Nephron (organoid): Measurements from ENCODE around the gene C14orf180.
A peak's percentile ranks its signal among the peaks of the same experiment; 100 is the strongest.

Experiments
- H3K27ac Mint-ChIP-seq, 3 experiments: 2 replicates each; pipeline ENCODE4 v1.8.0; 2020; ENCODE audit warnings: mixed read lengths in 3 of 3, mild to moderate bottlenecking in 2 of 3, moderate library complexity in 1 of 3
- H3K27me3 Mint-ChIP-seq: 2 replicates; pipeline ENCODE4 v1.8.0; 2021; ENCODE audit warnings: low read depth, mild to moderate bottlenecking, moderate library complexity, mixed read lengths
- H3K36me3 Mint-ChIP-seq: 2 replicates; pipeline ENCODE4 v1.8.0; 2020; ENCODE audit warnings: low read depth, mixed read lengths
- H3K4me1 Mint-ChIP-seq: 2 replicates; pipeline ENCODE4 v1.8.0; 2020; ENCODE audit warnings: mixed read lengths
- H3K4me3 Mint-ChIP-seq, 3 experiments: 2 replicates each; pipeline ENCODE4 v1.8.0; 2020; ENCODE audit warnings: mild to moderate bottlenecking in 3 of 3, mixed read lengths in 3 of 3, moderate library complexity in 2 of 3
- H3K9me3 Mint-ChIP-seq: 2 replicates; pipeline ENCODE4 v1.8.0; 2020; ENCODE audit warnings: mixed read lengths
- TF ChIP-seq, protein P1 (sequence below), 3 experiments: fragments of 200-600 bp; sonication (generic); IDR thresholded peaks; one replicate each; pipeline ENCODE4 v1.5.0; 2021; ENCODE audit warnings: antibody characterized with exemption in 3 of 3; ENCODE audit not compliant: unreplicated experiment in 3 of 3

C14orf180 gene

DNA sequence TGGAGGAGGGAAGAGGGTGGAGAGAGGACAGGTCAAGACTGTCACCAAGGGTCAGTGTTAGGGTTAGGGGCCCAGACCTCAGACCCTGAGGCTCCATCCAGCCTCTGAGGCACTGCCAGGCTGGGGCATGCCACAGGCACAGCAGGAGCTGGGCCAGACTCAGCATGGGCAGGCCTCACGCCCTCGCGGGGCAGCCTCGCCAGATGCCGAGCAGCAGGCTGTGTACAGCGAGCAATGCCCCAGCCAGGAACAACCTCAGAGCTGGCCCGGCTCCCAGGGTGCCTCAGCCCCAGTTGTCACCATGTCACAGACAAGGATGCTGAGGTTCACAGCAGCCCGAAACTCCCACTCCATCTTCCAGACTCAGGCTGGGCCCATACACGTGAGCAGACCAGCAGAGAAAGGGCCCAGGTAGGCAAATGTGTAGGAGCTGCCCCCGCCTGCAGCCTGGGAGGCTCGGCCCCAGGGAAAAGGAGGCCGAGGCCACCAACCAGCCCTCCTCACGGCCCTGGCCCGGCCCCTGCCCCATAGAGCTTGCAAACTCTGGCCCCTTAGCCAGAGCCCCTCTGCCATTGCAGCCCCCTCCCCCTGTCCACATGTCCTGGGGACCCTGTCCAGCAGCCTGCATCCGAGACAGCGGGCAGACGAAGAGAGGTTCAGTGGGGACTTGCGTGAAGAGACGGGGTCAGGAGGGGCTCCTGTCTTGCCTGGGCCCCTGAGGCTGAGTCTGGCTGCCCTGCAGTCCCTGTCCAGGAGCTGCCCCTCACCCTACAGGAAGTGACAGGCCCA, 7.5 kb downstream of the C14orf180 start:
- Mint-ChIP-seq H3K4me1 (peaks cover 37% of the 10 kb centered on the region), H3K27ac (no peak overlapping the region), H3K9me3 (no peaks in the 10 kb centered on the region), H3K27me3 (peaks cover 5% of the 10 kb centered on the region), H3K36me3 (no peaks in the 10 kb centered on the region), H3K4me3 (no peak overlapping the region)
- TF ChIP-seq, protein P1, sequence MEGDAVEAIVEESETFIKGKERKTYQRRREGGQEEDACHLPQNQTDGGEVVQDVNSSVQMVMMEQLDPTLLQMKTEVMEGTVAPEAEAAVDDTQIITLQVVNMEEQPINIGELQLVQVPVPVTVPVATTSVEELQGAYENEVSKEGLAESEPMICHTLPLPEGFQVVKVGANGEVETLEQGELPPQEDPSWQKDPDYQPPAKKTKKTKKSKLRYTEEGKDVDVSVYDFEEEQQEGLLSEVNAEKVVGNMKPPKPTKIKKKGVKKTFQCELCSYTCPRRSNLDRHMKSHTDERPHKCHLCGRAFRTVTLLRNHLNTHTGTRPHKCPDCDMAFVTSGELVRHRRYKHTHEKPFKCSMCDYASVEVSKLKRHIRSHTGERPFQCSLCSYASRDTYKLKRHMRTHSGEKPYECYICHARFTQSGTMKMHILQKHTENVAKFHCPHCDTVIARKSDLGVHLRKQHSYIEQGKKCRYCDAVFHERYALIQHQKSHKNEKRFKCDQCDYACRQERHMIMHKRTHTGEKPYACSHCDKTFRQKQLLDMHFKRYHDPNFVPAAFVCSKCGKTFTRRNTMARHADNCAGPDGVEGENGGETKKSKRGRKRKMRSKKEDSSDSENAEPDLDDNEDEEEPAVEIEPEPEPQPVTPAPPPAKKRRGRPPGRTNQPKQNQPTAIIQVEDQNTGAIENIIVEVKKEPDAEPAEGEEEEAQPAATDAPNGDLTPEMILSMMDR (IDR thresholded peaks at IDR 0.05; ENCODE audit: unreplicated experiment in 3 of 3), result no peak

DNA sequence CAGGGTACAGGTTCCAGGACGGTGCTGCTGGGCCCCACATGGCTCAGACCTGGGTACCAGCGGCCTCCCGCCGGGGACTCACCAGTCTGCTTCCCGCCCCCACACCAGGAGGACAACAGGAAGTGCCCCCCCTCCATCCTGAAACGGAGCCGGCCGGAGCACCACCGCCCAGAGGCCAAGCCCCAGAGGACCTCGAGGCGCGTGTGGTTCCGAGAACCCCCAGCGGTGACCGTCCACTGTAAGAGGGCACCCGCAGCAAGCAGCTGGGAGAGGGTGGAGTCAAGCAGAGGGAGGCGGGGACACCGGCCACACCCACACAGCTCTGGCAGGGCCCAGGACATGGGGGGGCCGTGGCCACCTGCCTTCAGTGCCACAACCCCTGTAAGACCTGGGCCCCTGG, 8.1 kb downstream of the C14orf180 start:
- peaks cover 36% of the 10 kb centered on the region for H3K4me1 Mint-ChIP-seq
- no peaks in the 10 kb centered on the region for H3K36me3 Mint-ChIP-seq
- no peaks in the 10 kb centered on the region for H3K9me3 Mint-ChIP-seq
- H3K27me3 Mint-ChIP-seq, result peaks cover 5% of the 10 kb centered on the region
- no peak overlapping the region for H3K4me3 Mint-ChIP-seq
- H3K27ac Mint-ChIP-seq, result no peak overlapping the region
- TF ChIP-seq, protein P1 (IDR thresholded peaks at IDR 0.05; ENCODE audit: unreplicated experiment in 3 of 3), result no peak

DNA sequence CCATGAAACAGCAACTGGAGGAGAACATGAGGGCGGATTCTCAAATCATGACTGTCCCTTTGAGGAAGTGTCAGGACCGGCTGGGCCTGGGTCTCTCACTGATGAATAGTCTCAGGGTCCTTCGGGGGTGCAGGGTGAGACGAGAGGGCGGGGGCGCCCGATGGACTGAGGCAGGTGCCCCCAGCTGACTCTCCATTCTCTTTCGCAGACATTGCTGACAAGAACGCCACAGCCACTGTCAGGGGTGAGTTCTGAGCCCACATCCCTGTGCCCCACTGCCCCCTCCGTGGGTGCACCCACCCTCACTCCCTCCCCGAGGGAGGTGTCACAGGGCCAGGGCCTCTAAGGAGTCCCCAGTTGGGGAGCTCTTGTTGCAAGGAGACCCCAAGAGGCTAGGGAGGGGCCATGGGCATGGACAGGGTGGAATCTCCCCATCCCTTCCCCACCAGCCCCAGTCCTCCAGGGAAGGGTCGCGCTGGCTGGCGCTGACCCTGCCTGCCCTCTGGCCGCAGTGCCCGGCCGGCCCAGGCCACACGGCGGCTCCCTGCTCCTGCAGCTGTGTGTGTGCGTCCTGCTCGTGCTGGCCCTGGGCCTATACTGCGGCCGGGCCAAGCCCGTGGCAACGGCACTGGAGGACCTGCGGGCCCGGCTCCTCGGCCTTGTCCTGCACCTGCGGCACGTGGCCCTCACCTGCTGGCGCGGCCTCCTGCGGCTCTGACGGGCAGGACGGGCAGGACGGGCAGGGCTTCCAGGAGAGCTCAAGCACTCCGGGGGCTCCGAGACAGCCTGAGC, 8.7 kb downstream of the C14orf180 start:
- Mint-ChIP-seq H3K9me3 (no peaks in the 10 kb centered on the region), H3K4me1 (peaks cover 32% of the 10 kb centered on the region), H3K4me3 (no peak overlapping the region), H3K27ac (no peak overlapping the region), H3K27me3 (peaks cover 5% of the 10 kb centered on the region), H3K36me3 (no peaks in the 10 kb centered on the region)
- TF ChIP-seq, protein P1 (IDR thresholded peaks at IDR 0.05; ENCODE audit: unreplicated experiment in 3 of 3), result no peak

DNA sequence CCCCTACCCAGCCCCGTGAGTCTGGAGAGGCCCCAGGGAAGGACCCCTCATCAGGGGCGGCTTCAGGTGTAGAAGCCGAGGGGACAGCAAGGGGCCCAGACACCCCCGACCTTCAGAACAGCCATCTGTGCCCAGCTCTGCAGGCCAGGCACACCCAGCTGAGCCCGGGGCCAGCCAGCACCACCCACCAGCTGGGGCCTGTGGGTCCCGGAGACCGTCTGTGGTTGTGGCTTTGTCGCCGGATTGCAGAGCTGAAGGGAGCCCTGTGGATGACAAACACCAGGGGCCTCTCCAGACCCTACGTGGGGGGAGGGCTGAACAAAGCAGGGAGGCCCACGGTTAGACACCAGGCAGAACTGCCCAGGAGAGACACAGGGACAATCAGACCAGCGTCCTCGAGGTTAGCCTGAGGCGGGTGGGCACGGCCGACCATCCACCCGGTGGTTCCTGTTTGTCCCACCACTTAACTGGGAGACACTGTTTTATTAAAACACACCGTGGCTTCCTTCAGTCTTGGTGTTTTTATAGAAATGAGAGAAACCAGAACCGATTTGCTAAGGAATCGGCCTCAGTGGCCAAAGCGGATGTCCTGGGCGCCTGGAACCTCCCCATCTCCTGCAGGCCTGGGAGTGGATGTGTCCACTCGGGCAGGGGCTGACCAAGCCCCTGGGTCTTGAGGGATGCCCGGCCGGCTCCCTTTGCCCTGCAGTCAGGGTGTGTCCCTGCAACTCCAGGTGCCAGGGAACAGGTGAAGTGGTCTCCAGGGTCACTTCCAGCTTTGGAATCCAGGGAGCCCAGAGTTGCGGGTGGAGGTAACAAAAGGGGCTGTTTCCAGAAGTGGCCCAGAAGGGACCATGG, 10.0 kb downstream of the C14orf180 start:
- no peaks in the 10 kb centered on the region for H3K27me3 Mint-ChIP-seq

DNA sequence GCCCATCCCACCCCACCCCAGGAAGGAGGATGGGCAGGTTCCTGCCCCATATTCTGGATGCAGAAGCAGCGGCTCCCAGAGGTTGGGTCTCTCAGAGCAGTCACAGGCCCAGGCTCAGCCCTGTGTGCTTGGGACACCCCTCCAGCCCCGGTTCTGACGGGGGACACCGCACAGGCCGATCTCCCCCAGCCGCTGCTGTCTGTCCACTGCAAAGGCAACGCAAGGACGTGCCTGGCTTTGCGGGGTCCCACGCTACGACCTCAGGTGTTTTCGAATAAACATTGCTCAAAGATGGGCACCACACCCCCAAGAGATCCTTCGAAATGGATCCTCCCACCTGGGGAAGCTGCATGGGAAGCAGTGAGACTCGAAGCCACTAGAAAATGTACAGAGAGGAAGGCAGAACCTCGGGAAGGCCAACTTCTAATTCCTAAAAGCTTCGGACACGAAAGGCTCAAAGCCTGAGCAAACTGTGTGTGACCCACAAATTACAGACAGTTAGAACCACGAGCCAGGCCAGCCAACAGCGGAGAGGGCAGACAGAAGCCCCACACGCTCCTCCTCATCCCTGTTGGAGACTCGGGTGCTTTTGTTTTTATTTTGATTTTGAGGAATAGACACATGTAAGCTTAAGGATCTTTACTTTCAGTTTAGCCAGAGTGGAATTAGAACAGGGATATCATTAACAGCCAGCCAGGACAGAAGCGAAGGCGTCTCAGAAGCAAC, 10.8 kb downstream of the C14orf180 start:
- TF ChIP-seq, protein P1 (IDR thresholded peaks at IDR 0.05; ENCODE audit: unreplicated experiment in 3 of 3), result no peak
- H3K27me3 Mint-ChIP-seq, result no peaks in the 10 kb centered on the region
- peak overlapping the region in 1 of 3 experiments; percentile 13 for H3K27ac Mint-ChIP-seq
- peaks cover 18% of the 10 kb centered on the region for H3K4me1 Mint-ChIP-seq
- no peaks in the 10 kb centered on the region for H3K9me3 Mint-ChIP-seq
- H3K36me3 Mint-ChIP-seq, result no peaks in the 10 kb centered on the region
- no peak overlapping the region for H3K4me3 Mint-ChIP-seq

More for the DNA sequence above, 10.0 kb downstream of the C14orf180 start:
- Mint-ChIP-seq H3K27ac (no peak overlapping the region), H3K9me3 (no peaks in the 10 kb centered on the region), H3K4me1 (peaks cover 22% of the 10 kb centered on the region), H3K4me3 (no peak overlapping the region), H3K36me3 (no peaks in the 10 kb centered on the region)
- TF ChIP-seq, protein P1 (IDR thresholded peaks at IDR 0.05; ENCODE audit: unreplicated experiment in 3 of 3), result no peak
